ENCODE results near the gene RASSF7.

Gene RASSF7

DNA sequence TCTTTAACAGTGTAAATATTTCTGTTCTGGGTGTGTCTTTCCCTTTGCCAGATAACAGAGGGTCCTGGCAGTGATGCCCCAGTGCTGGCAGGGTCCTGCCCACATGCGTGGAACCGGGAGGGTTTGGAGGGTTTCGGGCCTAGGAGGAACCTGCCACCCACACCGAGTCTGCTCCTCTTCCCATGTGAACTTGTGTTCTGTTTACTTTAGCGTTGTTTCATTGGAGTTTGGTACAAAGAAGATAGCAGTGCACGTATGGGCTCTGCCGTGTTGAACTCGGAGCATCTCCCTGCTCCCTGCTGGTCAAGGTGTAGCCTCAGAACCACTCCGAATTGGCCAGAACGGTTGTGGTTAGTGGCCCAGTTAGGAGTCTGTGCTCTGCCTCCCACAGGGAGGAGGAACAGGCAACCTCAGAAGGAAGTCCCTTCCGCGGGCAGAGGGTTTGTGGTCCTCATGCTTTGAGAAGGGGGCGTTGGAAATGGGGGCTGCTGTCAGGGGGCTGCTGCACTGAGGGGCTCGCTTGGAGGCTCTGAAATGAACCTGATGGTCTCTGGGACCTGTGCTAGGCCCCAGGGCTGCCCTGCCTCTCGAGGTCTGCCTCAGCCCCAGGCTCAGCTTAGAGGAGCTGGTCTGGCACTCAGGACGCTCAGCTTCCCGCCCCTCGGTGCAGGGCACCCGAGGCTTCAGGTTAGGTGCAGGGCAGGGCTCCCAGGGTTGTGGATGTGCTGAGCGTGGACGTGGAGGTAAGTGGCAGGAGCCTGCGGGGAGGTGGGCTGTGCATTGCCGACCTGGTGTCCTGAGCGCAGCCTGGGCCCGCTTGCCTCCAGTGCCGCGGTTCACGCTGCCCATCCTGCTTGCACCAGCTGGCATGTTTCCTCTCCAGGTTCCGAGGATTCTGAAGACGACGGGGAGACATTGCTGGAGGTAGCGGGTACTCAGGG is 25.9 kb downstream of the RASSF7 start:
- DNase-seq (ENCODE audit: low read depth in 2 of 2): no peak

DNA sequence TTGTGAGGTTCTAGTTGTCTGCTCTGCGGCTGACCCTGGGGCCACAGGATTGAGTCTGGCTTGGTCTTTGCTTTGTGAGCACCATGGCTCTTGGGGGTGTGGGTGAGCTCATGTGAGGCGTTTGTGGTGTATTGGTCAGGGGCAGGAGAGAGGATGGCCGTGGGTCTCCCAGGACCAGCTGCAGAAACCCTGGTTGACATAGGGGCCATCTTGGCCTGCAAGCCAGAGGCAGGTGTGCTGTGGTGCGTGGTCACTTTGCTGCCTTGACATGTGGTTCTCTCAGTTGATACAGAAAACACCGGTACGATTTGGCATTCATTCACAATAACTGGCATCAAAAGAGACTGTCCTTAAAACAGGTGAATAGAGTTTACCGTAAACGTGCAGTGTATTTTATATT is 26.8 kb downstream of the RASSF7 start:
- no peak for DNase-seq (ENCODE audit: low read depth in 2 of 2)

DNA sequence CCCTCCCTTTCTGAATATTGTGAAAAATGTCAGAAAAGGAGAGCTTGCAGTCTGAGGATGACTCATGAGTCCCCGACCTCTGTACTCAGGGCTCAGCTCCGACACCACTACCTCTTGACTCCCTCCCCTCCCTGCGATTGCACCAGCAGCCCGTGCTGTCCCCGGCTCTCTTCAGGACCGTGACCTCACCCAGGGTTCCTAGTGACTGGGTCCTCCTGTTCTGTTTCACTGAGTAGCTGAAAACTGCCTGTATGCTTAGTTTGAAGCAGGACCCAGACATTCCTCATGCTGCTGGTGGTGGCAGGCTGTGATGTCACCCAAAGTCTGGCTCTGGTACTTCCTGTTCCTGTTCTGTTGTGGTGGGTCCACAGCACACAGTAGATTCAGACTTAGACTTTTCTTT is 27.2 kb downstream of the RASSF7 start:
- no peak for DNase-seq (ENCODE audit: low read depth in 2 of 2)

DNA sequence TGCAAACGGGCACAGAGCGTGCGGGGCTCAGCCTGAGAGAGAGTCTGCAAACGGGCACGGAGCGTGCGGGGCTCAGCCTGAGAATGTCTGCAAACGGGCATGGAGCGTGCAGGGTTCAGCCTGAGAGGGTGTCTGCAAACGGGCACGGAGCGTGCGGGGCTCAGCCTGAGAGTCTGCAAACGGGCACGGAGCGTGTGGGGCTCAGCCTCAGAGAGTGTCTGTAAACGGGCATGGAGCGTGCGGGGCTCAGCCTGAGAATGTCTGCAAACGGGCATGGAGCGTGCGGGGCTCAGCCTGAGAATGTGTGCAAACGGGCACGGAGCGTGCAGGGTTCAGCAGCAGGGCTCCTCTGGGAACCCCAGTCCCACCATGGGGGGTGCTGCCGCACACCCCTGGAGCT is 29.0 kb downstream of the RASSF7 start:
- DNase-seq (ENCODE audit: low read depth in 2 of 2): no peak

DNA sequence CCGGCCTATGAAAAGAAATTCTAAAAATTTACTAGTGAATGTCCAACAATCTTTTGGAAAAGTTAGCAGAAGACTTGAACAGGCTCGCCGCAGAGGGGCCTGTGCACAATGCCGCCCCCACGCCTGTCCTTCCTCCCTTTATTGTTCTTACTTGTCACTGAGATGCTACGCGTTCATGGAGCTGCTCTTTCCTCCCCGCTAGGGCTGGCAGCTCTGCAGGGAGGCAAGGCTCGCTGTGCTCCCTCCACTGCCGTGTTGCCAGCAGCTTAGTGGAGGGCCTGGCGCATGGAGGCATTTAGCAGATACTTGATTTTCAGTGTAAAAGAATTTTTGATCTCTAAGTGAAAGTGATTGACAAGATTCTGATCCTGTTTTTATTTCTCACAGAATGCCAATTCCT is 30.2 kb downstream of the RASSF7 start:
- DNase-seq (ENCODE audit: low read depth in 2 of 2): no peak

DNA sequence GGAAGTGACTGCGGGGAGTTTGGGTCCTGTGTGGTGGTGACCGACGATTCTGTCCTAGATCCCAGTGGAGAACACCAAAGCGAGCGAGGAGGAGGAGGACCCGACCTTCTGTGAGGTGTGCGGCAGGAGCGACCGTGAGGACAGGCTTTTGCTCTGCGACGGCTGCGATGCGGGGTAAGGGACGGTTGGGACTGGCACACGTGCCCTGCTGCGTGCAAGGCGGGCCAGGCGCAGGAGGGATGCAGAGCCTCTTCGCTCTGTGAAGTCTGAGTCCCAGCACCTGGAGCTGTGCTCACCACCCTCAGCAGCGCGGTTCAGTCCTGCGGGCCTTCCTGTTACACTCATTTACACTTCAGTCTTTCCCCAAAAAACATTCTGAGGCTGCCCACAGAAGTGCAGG is 31.7 kb downstream of the RASSF7 start:
- DNase-seq (ENCODE audit: low read depth in 2 of 2): no peak

DNA sequence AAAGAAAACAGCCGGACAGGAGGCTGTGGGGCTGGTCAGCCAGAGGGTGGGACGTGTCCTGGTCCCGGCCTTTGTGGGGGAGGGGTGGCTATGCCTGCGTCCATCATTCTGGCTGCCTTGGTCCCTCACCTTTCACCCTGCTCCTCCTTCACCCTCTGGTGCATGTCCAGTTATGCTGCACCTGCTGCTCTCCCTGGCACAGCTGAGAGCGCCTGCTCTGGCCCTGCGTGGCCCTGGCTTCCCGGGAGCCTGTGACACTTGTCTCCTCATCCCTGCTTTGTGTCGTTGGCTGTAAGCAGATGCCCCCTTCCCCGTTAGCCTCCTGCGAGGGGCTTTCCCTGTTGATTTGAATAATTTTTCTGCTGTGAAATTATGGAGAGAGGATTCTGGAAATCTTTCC is 32.1 kb downstream of the RASSF7 start:
- no peak for DNase-seq (ENCODE audit: low read depth in 2 of 2)

DNA sequence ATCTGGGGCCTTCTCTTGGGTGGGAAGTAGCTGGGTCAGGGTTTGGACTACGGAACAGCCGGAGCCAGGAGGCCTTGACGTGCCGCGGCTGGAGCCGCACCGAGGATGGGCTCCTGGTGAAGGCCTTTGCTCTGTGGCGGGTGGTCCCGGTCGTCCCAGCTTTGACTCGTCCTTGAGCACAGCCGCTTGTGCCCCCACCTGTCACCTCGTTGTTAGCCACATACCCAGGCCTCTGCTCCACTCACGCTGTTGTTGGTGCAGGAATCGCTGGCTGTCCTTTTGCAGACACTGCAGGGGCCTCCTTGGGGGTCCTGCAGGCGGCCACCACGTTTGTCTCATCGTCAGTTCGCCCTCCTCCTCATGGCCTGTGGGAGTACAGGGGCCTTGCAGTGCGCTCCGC is 32.6 kb downstream of the RASSF7 start:
- no peak for DNase-seq (ENCODE audit: low read depth in 2 of 2)

DNA sequence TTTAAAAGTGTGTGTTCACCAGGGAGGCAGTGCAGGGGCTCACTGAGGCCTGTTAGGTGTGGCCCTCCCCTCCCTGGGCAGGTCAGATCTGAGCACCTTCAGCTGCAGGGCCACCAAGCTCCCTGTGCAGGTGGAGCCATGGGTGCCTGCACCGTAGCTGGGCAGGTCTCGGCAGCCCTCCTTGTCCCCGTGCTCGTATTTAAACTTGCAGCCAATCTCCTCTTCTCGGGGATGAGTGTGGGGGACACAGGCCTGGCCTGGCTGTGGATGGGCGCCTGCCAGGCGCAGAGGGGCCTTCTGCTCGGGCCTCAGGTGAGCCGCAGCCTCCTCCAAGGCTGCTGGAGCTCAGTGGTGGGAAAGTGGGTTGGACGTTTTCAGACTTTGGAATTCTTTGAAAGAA is 34.6 kb downstream of the RASSF7 start:
- no peak for DNase-seq (ENCODE audit: low read depth in 2 of 2)

DNA sequence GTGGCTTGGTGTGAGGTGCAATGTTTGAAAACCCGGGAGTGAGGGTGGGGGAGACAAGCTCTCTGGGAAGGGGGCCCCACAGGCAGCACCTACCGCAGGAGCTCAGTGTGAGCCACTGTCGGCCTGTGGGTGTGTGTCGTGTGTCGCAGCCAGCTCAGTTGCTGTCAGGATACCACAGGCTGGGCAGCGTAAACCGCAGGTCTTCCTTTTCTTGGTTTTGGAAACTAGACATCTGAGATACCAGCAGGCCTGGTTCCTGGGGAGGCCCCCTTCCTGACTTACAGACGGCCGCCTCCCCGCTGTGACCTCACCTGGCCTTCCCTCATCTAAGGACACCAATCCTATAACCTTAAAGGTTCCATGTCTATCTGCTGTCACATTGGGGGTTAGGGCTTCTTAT is 35.6 kb downstream of the RASSF7 start:
- DNase-seq (ENCODE audit: low read depth in 2 of 2): no peak

DNA sequence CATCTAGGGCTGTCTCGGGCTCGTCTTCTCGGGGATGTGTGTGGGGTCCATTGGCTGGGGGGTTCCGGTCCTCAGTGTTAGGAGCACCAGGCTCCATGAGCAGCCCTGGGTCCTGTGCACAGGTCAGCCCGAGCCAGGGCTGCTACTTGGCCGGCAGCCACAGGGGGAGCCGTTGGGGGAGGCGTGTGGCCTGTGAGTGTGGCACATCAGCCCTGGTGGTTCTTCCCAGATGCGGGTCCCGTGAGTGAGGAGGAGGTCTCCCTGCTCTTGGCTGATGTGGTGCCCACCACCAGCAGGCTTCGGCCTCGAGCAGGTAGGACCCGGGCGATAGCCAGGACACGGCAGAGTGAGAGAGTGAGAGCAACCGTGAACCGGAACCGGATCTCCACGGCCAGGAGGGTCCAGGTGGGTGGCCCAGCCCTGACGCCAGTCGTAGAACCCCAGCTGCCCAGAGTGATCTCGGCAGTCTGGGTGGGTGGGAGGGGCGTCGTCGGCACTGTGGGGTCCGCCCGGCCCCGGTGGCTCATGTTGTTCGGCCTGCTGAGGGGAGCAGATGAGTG is 36.5 kb downstream of the RASSF7 start:
- DNase-seq (ENCODE audit: low read depth in 2 of 2): no peak

DNA sequence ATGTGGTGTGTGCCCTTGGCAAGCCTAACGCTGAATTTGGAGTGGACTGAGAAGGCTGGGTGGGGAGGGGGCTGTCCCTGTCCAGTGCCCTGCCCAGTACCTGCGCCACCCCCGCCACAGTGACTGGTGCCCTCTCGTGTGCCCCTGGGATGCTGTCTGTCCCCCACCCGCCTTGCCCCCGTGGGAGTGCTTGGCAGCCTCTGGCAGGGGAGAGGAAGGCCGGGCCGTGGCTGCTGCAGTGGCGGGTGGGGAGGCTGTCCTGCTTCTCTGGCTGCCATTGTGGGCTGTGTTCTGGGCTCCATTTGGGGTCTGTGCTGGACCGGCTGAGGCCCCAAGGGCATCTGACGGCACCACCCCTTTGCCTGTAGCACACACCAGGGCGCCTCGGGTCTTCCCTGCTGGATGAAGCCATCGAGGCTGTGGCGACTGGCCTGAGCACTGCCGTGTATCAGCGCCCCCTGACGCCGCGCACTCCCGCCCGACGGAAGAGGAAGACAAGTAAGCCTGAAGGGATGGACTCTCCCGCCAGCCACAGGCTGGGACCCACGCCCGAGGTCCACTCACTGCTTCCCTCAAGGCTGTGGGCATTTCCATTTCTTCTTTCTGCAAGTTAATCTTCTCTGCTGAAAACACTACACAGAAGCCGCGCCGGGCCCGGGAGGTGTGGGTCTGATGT is 37.4 kb downstream of the RASSF7 start:
- DNase-seq (ENCODE audit: low read depth in 2 of 2): no peak

DNA sequence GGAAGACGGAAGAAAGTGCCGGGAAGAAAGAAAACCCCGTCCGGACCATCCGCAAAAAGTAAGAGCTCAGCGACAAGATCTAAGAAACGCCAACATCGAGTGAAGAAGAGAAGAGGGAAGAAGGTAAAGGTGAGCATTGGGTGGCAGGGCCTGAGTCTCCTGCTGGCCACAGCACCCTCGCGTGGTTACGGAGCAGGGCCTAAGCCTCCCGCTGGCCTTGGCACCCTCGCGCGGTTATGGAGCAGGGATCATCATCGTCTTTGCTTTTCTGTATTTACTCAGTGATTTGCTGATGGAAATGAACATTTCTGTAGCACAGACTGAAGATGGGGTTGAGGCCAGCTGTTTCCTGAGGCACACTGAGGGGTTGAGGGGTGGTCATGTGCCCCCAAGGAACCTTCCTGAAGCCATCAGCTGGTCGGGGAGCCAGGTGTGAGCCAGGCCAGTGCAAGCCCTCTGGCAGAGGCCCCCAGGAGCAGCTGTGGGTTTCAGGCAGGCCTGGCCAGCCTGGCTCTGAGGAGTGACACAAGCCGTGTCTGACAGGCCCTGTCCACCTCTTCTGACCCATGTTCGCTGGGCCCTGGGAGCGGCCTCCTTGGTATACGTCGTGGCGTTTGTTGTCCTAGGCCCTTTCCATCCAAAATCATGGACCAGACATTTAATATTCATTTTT is 40.9 kb downstream of the RASSF7 start:
- no peak for DNase-seq (ENCODE audit: low read depth in 2 of 2)

DNA sequence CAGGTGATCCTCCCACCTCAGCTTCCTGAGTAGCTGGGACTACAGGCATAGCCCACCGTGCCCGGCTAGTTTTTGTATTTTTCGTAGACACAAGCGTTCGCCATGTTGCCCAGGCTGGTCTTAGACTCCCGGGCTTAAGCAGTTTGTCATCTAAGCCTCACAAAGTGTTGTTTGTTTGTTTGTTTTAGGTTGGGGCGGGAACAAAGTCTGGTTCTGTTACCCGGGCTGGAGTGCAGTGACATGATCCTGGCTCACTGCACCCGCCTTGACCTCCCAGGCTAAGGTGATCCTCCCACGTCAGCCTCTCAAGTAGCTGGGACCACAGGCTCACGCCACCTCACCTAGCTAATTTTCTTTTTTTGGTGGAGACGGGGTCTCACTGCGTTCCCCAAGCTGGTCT is 42.4 kb downstream of the RASSF7 start:
- DNase-seq (ENCODE audit: low read depth in 2 of 2): no peak

DNA sequence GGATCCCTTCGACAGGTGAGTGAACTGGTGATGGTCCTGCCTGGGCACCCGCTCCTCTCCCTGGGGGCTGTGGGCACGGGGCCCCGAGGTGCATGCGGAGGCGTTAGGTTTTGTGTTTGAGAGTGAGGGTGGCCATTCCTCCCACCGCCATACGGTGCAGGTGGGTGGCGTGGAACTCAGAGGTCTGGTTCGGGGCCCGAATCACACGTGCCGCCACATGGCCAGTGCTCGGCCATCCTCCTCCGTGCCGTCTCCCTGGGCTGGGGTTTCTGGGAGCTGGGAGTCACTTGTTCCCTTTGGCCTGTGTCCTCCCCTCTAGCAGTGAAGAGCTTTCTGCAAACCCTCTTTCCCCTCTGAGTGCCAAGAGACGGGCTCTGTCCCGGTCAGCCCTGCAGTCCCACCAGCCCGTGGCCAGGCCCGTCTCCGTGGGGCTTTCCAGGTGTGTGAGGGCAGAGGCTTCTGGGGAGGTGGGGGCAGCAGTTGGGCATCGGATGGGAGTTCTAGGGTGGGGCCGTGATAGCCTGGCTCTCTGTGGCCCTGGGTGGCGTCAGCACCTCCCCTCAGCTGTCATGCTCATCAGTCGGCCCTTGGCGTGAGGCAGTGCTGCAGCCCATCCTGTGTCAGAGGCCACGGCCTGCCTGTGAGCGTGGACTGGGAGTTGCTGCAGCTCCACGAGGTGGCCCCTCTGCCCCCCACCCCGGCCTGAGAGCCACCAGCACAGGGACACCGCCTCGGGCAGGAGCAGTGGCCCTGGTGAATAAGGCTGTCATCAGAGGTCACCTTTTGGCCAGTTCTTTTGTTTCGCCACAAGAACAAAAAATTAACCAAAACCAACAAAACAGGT is 44.7 kb downstream of the RASSF7 start:
- no peak for DNase-seq (ENCODE audit: low read depth in 2 of 2)

DNA sequence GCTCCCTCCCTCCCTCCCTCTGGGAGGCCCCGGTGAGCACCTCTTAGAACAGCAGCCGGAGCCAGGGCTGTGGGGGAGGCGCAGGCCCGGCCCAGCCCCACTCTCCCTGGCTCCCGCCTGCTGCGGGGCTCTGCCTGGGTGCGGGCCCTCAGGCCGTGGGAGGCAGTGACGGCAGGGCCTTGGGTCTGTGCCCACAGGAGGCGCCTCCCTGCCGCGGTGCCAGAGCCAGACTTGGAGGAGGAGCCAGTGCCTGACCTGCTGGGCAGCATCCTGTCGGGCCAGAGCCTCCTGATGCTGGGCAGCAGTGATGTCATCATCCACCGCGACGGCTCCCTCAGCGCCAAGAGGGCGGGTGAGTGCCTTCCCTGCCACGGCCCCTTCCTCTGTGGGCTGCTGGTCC is 45.5 kb downstream of the RASSF7 start:
- no peak for DNase-seq (ENCODE audit: low read depth in 2 of 2)

DNA sequence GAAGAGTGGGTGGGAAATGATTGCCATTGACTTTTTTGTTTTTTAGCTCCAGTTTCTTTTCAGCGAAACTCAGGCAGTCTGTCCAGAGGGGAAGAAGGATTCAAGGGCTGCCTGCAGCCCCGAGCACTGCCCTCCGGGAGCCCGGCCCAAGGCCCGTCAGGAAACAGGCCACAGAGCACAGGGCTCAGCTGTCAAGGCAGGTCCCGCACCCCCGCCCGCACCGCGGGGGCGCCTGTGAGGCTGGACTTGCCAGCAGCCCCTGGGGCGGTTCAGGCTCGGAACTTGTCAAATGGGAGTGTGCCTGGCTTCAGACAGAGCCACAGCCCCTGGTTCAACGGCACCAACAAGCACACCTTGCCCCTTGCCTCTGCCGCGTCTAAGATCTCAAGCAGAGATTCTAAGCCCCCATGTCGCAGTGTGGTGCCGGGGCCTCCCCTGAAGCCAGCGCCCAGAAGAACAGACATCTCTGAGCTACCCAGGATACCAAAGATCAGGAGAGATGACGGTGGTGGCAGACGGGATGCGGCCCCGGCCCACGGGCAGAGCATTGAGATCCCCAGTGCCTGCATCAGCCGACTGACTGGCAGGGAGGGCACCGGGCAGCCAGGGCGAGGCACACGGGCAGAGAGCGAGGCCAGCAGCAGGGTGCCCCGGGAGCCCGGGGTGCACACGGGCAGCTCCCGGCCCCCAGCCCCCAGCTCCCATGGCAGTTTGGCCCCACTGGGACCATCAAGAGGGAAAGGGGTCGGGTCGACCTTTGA is 46.4 kb downstream of the RASSF7 start:
- no peak for DNase-seq (ENCODE audit: low read depth in 2 of 2)

DNA sequence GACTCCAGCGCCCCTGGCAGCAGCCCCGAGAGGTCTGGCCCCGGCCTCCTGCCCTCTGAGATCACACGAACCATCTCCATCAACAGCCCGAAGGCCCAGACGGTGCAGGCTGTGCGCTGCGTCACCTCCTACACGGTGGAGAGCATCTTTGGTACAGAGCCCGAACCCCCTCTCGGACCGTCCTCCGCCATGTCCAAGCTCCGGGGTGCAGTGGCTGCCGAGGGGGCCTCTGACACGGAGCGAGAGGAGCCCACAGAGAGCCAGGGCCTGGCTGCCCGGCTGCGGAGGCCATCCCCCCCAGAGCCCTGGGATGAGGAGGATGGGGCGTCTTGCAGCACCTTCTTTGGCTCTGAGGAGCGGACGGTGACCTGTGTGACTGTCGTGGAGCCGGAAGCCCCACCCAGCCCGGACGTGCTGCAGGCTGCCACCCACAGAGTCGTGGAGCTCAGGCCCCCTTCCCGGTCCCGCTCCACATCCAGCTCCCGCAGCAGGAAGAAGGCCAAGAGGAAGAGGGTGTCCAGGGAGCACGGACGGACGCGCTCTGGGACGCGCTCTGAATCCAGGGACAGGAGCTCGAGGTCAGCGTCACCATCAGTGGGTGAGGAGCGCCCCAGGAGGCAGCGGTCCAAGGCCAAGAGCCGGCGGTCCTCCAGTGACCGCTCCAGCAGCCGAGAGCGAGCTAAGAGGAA is 47.3 kb downstream of the RASSF7 start:
- no peak for DNase-seq (ENCODE audit: low read depth in 2 of 2)

DNA sequence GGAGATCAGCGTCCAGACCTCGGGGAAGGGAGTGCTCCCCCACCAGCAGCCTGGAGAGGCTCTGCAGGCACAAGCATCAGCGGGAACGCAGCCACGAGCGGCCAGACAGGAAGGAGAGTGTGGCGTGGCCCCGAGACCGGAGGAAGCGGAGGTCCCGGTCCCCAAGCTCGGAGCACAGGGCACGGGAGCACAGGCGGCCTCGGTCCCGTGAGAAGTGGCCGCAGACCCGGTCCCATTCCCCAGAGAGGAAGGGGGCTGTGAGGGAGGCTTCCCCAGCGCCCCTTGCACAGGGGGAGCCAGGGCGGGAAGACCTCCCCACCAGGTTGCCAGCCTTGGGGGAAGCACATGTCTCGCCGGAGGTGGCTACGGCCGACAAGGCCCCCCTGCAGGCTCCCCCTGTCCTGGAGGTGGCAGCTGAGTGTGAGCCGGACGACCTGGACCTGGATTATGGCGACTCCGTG is 48.1 kb downstream of the RASSF7 start:
- DNase-seq (ENCODE audit: low read depth in 2 of 2): no peak

DNA sequence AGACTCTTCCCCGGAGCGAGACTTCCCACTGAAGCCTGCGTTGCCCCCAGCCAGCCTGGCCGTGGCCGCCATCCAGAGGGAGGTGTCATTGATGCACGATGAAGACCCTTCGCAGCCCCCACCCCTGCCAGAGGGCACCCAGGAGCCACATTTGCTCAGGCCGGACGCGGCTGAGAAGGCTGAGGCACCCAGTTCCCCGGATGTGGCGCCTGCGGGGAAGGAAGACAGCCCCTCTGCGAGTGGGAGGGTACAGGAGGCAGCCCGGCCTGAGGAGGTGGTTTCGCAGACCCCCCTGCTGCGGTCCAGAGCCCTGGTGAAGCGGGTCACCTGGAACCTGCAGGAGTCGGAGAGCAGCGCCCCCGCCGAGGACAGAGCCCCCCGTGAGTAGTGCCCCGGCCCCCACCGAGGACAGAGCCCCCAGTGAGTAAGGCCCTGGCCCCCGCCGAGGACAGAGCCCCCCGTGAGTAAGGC is 48.6 kb downstream of the RASSF7 start:
- no peak for DNase-seq (ENCODE audit: low read depth in 2 of 2)
